ENCODE data around the gene FUT1.
"Not testable (repeated sequence)": the region's sequence is repeated elsewhere in the genome, so short reads cannot be mapped to it uniquely, and the experiment has no call there.

The FUT1 gene

GRCh38 chr19:48768994-48769713 lies 16.7 kb upstream of the FUT1 start:
- DNase-seq (ENCODE audit: extremely low read depth in 1 of 2, low read depth in 1 of 2): no peak

DNA sequence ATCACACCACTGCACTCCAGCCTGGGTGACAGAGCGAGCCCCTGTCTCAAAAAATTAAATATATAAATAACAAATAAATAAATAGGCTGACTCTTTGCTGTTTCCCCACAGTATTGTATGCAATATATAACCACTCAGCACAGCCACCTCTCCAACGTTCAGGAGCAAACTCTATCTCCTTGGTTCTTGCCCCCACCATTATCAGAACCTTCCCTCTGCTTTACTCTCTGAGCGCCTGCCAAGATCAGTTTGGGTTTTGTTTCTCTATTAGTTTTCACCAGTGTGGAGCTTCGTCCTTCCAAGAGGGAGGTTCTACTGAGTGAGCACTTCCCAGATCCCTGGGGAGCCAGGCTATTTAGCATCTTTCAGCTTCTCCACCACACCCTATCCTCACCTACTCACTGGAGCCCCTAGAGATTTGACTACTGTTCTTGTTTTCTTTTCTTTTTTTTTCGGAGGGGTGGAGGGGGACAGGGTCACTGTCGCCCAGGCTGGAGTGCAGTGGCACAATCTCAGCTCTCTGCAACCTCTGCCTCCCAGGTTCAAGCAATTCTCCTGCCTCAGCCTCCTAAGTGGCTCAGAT lies 15.8 kb upstream of the FUT1 start:
- not testable (repeated sequence) for DNase-seq (ENCODE audit: extremely low read depth in 1 of 2, low read depth in 1 of 2)

DNA sequence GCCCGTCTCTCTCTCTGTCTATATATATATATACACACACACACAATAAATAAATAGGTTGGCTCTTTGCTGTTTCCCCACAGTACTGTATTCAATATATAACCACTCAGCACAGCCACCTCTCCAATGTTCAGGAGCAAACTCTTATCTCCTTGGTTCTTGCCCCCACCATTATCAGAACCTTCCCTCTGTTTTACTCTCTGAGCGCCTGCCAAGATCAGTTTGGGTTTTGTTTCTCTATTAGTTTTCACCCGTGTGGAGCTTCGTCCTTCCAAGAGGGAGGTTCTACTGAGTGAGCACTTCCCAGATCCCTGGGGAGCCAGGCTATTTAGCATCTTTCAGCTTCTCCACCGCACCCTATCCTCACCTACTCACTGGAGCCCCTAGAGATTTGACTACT lies 13.4 kb upstream of the FUT1 start:
- not testable (repeated sequence) for DNase-seq (ENCODE audit: extremely low read depth in 1 of 2, low read depth in 1 of 2)

DNA sequence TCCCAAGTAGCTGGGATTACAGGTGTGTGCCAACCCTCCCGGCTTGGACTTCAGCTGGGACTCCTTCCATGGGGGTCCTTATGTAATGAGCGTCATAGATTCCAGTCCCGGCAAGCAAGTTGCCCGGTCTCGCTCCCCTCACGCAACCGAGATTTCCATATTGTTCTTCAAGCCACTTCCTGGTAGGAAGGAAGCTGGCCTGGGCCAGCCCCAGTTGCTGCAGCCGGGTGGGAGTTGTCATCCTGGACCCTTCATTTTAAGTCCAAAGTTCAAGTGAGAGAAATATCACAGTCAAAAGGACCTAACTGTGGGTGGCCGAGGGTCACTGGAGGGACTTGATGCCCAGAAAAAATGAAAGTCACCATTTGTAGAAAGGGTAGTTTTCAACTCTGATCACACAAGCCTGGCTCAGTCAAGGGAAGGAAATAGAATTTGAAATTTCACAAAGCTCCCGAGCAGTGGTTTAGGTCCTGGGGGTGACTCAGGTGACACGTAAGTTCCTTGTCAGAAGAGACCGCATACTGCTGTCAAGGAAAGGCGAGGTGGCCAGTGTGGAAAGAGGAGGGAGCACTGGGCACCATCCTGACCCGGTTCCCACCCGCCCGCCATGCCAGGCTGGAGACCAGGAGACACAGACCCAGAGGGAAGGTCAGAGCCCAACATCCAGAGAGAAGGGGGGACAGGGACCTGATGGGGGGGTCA lies 8.2 kb upstream of the FUT1 start:
- DNase-seq (ENCODE audit: extremely low read depth in 1 of 2, low read depth in 1 of 2): peak in 1 of 2 donors; percentile 17

DNA sequence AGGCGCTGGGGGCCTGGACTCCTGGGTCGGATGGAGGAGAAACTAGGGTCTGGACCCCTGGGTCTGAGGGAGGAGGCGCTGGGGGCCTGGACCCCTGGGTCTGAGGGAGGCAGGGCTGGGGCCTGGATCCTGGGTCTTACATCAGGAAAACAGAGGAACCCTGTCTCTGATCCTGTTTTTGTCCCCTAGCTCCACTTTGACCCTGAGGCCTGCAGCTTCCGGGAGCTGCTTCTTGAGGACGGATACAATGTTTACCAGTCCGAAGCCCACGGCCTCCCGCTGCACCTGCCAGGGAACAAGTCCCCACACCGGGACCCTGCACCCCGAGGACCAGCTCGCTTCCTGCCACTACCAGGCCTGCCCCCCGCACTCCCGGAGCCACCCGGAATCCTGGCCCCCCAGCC lies 5.3 kb upstream of the FUT1 start:
- no peak for DNase-seq (ENCODE audit: extremely low read depth in 1 of 2, low read depth in 1 of 2)

- DNase-seq (ENCODE audit: extremely low read depth in 1 of 2, low read depth in 1 of 2): no peak
Observed at GRCh38 chr19:48757089-48757675, 4.7 kb upstream of the FUT1 start.

DNA sequence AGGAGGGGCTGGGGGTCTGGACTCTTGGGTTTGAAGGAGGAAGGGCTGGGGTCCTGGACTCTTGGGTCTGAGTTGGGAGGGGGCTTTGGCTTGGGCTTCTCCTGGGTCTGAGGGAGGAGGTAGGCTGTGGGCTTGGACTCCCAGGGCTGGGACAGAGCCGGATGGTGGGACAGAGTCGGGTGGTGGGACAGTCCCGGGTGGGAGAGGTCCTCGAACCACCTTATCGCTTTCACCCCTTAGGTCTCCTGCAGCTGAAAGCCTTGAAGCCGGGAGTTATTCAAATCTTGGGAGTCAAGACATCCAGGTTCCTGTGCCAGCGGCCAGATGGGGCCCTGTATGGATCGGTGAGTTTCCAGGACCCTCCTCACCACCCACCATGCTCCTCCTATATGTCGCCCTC lies 4.2 kb upstream of the FUT1 start:
- no peak for DNase-seq (ENCODE audit: extremely low read depth in 1 of 2, low read depth in 1 of 2)

GRCh38 chr19:48756212-48756611 lies 3.8 kb upstream of the FUT1 start:
- no peak for DNase-seq (ENCODE audit: extremely low read depth in 1 of 2, low read depth in 1 of 2)

DNA sequence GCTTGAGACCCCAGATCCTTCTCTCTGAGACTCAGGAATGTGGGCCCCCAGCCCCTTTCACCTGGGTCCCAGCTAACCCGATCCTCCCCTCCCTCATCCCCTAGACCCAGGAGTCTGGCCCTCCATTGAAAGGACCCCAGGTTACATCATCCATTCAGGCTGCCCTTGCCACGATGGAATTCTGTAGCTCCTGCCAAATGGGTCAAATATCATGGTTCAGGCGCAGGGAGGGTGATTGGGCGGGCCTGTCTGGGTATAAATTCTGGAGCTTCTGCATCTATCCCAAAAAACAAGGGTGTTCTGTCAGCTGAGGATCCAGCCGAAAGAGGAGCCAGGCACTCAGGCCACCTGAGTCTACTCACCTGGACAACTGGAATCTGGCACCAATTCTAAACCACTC lies 3.3 kb upstream of the FUT1 start:
- DNase-seq (ENCODE audit: extremely low read depth in 1 of 2, low read depth in 1 of 2): no peak

GRCh38 chr19:48755084-48755641 lies 2.7 kb upstream of the FUT1 start, which contains the start of gene FGF21:
FGF21 (plus strand) TSS chr19:48755524; CDS start chr19:48756237, 713 bp downstream.
- DNase-seq (ENCODE audit: extremely low read depth in 1 of 2, low read depth in 1 of 2): no peak

DNA sequence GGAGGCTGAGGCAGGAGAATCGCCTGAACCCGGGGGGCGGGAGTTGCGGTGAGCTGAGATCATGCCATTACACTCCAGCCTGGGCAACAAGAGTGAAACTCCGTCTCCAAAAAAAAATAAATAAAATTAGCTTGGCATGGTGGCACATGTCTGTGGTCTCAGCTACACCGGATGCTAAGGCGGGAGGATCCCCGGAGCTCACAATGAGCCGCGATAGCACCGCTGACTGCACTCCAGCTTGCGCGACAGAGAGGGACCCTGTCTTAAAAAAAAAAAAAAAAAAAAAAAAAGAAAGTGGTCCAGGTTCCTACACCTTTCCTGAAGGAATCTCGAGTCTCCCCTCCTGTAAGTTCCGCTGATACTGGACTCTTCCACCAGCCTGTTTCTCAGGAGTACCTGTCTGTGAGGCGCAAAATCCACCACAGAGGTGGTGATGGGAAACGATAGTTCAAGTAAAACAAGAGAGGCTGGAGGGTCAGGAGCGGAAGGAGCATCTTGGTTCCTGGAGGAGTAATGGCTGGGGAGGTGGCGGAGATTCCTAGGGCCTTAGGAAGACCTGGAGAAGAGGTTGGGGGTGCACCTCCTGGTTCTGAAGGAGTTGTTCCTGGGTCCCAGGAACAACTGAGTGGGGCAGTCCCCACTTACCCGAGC lies 471 bp downstream of the FUT1 start:
- DNase-seq (ENCODE audit: extremely low read depth in 1 of 2, low read depth in 1 of 2): no peak

DNA sequence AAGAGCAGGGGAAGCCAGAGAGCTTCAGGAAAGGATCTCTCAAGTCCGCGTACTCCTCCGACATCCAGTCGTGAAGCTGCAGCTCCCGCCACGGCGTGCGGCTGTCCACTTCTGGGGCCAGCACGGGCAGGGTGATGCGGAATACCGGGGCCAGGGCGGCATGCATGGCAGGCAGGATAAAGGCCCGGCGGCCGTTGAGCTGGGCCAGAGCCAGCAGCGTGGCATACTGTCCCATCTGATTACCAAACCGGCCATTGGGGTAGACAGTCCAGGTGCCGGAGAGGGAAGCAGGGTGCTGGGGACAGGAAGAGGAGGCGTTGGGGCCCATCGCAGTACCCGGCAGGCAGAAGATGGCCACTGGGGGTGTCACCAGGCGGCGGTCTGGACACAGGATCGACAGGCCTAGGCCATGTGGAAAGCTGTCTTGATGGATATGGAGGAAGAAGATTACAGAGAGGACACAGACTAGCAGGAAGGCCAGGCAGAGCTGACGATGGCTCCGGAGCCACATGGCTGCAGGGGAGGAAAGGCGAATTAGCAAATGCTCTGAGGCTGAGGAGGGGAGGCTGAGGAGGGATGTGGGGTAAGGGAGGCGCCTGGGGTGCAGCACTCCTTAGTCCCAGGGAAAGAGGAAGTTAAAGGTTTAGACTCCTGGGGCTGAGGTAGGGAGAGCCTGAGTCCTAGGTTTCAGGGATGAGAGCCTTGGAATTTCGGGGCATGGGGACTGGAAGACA lies 1.5 kb downstream of the FUT1 start:
- DNase-seq (ENCODE audit: extremely low read depth in 1 of 2, low read depth in 1 of 2): no peak

- DNase-seq (ENCODE audit: extremely low read depth in 1 of 2, low read depth in 1 of 2): no peak
Observed at GRCh38 chr19:48750351-48750750, 2.1 kb downstream of the FUT1 start.

- DNase-seq (ENCODE audit: extremely low read depth in 1 of 2, low read depth in 1 of 2): no peak
Observed at GRCh38 chr19:48749571-48750198, 2.8 kb downstream of the FUT1 start.

DNA sequence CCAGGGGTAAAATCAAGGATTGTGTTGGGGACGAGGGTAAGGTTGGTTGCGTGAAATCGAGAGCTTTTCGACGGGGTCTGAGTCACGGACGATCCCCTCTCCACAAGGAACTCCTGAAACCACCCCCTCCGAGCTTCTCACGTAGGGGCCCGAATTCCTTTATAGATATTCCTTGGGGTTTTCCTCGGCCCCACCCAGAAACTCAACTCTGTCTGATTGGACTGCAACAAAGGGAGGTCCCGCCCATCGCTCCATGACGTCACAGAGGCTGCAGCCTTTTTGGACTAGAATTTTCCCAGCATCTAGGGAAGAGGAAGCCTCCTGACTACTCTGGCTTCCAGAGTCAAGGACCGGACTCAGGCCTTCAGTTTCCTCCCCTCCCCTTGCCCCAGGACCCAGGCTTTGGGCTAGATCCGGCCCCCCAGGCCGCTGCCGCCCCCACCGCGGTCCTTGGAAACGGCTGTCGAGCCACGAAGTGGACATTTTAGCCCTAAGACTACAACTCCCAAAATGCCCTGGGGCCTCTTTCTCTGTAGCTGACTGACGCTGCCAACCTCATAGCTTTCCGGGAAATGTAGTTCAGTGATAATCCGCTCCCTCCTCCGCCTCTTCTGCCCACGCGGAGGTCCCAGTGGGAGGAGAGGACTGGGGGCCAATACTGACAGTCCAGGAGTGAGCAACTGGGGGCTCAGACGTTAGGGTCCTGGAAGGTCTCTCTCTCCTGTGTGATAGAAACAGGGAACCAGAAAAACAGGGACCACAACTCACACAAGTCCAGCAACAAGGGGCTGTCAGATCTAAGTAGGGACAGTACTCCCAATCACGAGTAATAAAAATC lies 5.5 kb downstream of the FUT1 start, which contains the start of gene IZUMO1:
Gene IZUMO1, minus strand, starts transcription at position 172 of the 838 bp plus-strand sequence. CDS start 1,050 bp downstream, outside the sequence.
- peak in 1 of 2 donors; percentile 44 for DNase-seq (ENCODE audit: extremely low read depth in 1 of 2, low read depth in 1 of 2)

DNA sequence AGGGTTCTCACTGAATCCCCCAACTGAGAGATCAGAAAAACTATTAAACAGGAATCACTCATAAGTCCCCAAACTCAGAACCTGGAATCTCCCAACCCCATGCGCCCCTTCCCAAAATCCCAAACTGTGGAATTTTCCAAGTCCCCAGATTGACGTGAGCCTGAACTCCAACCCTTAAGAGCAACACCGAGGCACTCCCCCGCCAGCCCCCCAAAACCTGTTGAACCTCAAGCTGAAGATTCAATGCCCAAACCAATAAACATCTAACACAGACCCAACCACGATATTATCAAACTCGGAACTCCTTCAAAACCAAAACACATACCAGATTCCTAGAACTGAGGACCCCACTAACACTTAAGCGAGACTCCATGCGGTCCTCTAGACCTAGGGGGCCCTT lies 6.3 kb downstream of the FUT1 start:
- no peak for DNase-seq (ENCODE audit: extremely low read depth in 1 of 2, low read depth in 1 of 2)

DNA sequence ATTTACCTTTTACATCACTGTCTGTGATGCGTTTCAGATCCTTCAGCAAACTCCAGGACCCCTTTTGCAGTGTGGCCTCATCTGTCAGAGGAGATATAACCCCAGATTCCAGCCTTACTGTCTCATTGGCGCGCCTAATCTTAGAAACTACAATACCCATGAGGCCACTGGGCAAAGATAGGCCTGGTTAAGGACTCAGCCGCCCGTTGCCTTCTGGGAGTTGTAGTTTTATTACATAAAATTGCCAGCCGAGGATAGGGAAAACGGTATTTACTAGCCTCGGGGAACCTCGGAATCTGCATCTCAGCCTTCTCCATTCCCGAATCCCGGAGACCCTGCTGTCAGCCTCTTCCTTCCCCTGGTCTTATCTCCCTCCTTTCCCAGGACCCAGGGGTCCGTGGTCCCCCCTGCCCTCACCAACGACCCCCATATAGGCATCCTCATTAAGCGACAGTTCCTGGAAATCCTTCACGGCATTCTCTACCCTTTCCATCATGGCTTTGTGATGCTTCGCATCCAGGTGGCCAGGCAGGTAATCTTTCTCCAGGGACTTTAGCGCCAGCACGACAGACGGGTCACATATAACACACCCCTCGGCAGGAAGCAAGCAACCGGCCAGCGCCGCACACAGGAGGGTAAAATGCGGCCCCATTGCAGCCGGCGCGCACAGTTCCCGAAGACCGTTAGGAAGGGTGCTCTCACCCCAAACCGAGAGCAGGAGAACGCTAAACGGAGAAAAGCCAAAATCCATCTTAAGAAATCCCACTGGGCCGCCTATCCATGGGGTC lies 7.0 kb downstream of the FUT1 start:
- peak in 1 of 2 donors; percentile 37 for DNase-seq (ENCODE audit: extremely low read depth in 1 of 2, low read depth in 1 of 2)

DNA sequence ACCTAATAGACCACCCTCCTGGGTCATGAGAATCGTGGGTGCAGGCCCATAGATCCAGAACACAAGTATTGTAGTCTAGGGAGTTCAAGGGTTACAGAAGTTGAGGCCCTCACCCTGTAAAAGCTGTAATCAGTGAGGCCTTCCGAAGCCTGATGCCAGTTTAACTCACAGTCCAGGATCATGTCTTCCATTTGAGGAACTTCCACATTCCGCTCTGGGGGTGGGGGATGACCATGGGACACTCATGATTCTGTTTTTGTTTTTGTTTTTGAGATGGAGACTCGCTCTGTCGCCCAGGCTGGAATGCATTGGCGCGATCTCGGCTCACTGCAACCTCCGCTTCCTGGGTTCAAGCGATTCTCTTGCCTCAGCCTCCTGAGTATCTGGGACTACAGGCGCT lies 10.3 kb downstream of the FUT1 start:
- no peak for DNase-seq (ENCODE audit: extremely low read depth in 1 of 2, low read depth in 1 of 2)
